Measurements from ENCODE around the gene HS3ST4. TPM values are rescaled to one million over a fixed set of nuclear protein-coding genes. Genes with fewer than 3 reads are reported as not detected.

The HS3ST4 gene
- total RNA-seq, 1 experiment from 2014 or later = not detected

GRCh38 chr16:25656639-25657038, 35.1 kb upstream of the HS3ST4 start:
- no peak overlapping the region for H3K9ac ChIP-seq (ENCODE audit: low read length)
- DNase-seq (ENCODE audit: low read depth, low spot score) (no peak), ATAC-seq (no peak)
- H3K27me3 ChIP-seq (ENCODE audit: insufficient read depth, low read length) = peaks cover 22% of the 10 kb centered on the region
- no peaks in the 10 kb centered on the region for H3K4me1 ChIP-seq (ENCODE audit: control insufficient read depth in 1 of 2, insufficient read depth in 2 of 2, low read length in 2 of 2)
- TF ChIP-seq ZBTB33 (IDR thresholded peaks at IDR 0.05; ENCODE audit: extremely low read depth, insufficient replicate concordance, low read length) = no peak
- TF ChIP-seq ELF1 (IDR thresholded peaks at IDR 0.05; ENCODE audit: borderline replicate concordance, low read depth) = no peak
- TF ChIP-seq ATF3 (IDR thresholded peaks at IDR 0.05) = no peak
- TF ChIP-seq SIN3A (IDR thresholded peaks at IDR 0.05; ENCODE audit: low read depth) = no peak
- TF ChIP-seq EZH2phosphoT487 (IDR thresholded peaks at IDR 0.05; ENCODE audit: borderline replicate concordance) = no peak
- TF ChIP-seq POLR2AphosphoS5 (IDR thresholded peaks at IDR 0.05; ENCODE audit: low read depth, low read length) = no peak
- no peak for TF ChIP-seq YY1 (IDR thresholded peaks at IDR 0.05; ENCODE audit: extremely low read depth, insufficient replicate concordance, low read depth, low read length)
- no peak for TF ChIP-seq RAD21 (IDR thresholded peaks at IDR 0.05; ENCODE audit: low read depth)
- TF ChIP-seq CBX3 (IDR thresholded peaks at IDR 0.05; ENCODE audit: low read depth) = no peak
- H3K27ac ChIP-seq (ENCODE audit: low read depth, low read length) = no peak overlapping the region
- H3K4me3 ChIP-seq (replicated peaks in 1 of 2; ENCODE audit: low read depth in 1 of 2, low read length in 2 of 2) = no peak overlapping the region
- no peaks in the 10 kb centered on the region for H3K79me2 ChIP-seq (ENCODE audit: insufficient read depth, low read length)
- intact Hi-C loops (cut with micrococcal nuclease) = no loop called here
- ChIA-PET CTCF (no interaction called here), RAD21 (ENCODE audit: low non-redundant PET in 1 of 2, low total read pairs in 2 of 2, uncharacterized antibody in 2 of 2, unreplicated experiment in 2 of 2) (no interaction called here), POLR2A (no interaction called here)
- H3K4me2 ChIP-seq (ENCODE audit: low read length) = no peak overlapping the region
- BruUV-seq (replicated peaks) = no TSS peak
- no peaks in the 10 kb centered on the region for H3K9me2 ChIP-seq (ENCODE audit: insufficient read depth)
- no peaks in the 10 kb centered on the region for H3K9me3 ChIP-seq (ENCODE audit: control insufficient read depth in 1 of 2, insufficient read depth in 1 of 2, low read depth in 1 of 2, low read length in 2 of 2)
- no peaks in the 10 kb centered on the region for H4K20me1 ChIP-seq (ENCODE audit: insufficient read depth)
- no peaks in the 10 kb centered on the region for H3K36me3 ChIP-seq (ENCODE audit: control insufficient read depth in 1 of 2, insufficient read depth in 2 of 2, low read length in 2 of 2)
- no peak overlapping the region for H2AFZ ChIP-seq (ENCODE audit: low read depth, low read length, poor library complexity, severe bottlenecking)

Measured in HCT116 (cell line).